Vagina (tissue), 2 donors: Measurements from ENCODE around the gene DPP3. TPM values are rescaled to one million over a fixed set of nuclear protein-coding genes. Genes with fewer than 3 reads are reported as not detected.

Experiments used
- DNase-seq, 2 donors: peaks; one replicate each; pipeline ENCODE4 v3.0.0-alpha.2; 2017; ENCODE audit errors: extremely low spot score in 2 of 2
- H3K27ac ChIP-seq: fragments of 200-600 bp; sonication (generic); one replicate; pipeline ENCODE4 v1.5.1; 2019
- H3K27me3 ChIP-seq: fragments of 200-600 bp; sonication (generic); one replicate; pipeline ENCODE4 v1.5.1; 2019
- H3K36me3 ChIP-seq, 2 donors: fragments of 200-600 bp; sonication (generic); one replicate each; pipeline ENCODE4 v1.5.1; 2017 to 2019
- H3K4me1 ChIP-seq: fragments of 200-600 bp; sonication (generic); one replicate; pipeline ENCODE4 v1.5.1; 2019
- H3K4me3 ChIP-seq, 2 donors: fragments of 200-600 bp; sonication (generic); 1 replicate in 1 of 2; 2 replicates in 1 of 2; pipeline ENCODE4 v1.5.1; 2016 to 2019
- H3K9me3 ChIP-seq: fragments of 200-600 bp; sonication (generic); one replicate; pipeline ENCODE4 v1.5.1; 2019
- POLR2A ChIP-seq, 2 donors: fragments of 450-650 bp; IDR thresholded peaks; one replicate each; pipeline ENCODE4 v1.6.1; 2017; ENCODE audit warnings: antibody characterized with exemption in 2 of 2, mild to moderate bottlenecking in 2 of 2, moderate library complexity in 2 of 2
- POLR2AphosphoS5 ChIP-seq, 2 donors: sonication (generic); formaldehyde crosslinking; IDR thresholded peaks; one replicate each; pipeline ENCODE4 v1.9.0; 2017; ENCODE audit warnings: antibody characterized with exemption in 2 of 2, mild to moderate bottlenecking in 2 of 2, low read depth in 1 of 2; ENCODE audit not compliant: insufficient read depth in 1 of 2
- intact Hi-C: fragments of 100-400 bp; cut with DNase I; formaldehyde crosslinking; loops from one replicate; pipeline ENCODE4 v1.15.1; 2023
- total RNA-seq: library from RNA; depleted of rRNA; stranded (reverse); fragments of >200 nt; gene quantifications from one replicate; pipeline ENCODE4 v1.2.3, GENCODE V29; 2016
- TF ChIP-seq, protein P1 (sequence below), 3 experiments: fragments of 450-650 bp in 2 of 3; fragments of 200-600 bp in 1 of 3; sonication (generic) in 1 of 3; IDR thresholded peaks; one replicate each; pipeline ENCODE4 v1.5.1; 2017 to 2019; ENCODE audit warnings: antibody characterized with exemption in 3 of 3, mild to moderate bottlenecking in 2 of 3, moderate library complexity in 2 of 3

DPP3 gene
- total RNA-seq, 1 donor from 2014 or later, result 10.8 TPM

- no peak for DNase-seq
- no peaks in the 10 kb centered on the region for H3K9me3 ChIP-seq
- no peaks in the 10 kb centered on the region for H3K27me3 ChIP-seq
- intact Hi-C loops, result no loop called here
- no peaks in the 10 kb centered on the region for H3K4me1 ChIP-seq
- H3K4me3 ChIP-seq, result no peak overlapping the region
- peaks cover 0 to 31% of the 10 kb centered on the region in 2 donors for H3K36me3 ChIP-seq
- TF ChIP-seq, protein P1, sequence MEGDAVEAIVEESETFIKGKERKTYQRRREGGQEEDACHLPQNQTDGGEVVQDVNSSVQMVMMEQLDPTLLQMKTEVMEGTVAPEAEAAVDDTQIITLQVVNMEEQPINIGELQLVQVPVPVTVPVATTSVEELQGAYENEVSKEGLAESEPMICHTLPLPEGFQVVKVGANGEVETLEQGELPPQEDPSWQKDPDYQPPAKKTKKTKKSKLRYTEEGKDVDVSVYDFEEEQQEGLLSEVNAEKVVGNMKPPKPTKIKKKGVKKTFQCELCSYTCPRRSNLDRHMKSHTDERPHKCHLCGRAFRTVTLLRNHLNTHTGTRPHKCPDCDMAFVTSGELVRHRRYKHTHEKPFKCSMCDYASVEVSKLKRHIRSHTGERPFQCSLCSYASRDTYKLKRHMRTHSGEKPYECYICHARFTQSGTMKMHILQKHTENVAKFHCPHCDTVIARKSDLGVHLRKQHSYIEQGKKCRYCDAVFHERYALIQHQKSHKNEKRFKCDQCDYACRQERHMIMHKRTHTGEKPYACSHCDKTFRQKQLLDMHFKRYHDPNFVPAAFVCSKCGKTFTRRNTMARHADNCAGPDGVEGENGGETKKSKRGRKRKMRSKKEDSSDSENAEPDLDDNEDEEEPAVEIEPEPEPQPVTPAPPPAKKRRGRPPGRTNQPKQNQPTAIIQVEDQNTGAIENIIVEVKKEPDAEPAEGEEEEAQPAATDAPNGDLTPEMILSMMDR (IDR thresholded peaks at IDR 0.05), result no peak
- TF ChIP-seq POLR2AphosphoS5 (IDR thresholded peaks at IDR 0.05; ENCODE audit: insufficient read depth in 1 of 2, low read depth in 1 of 2) (no peak), POLR2A (IDR thresholded peaks at IDR 0.05) (no peak)
- H3K27ac ChIP-seq, result no peak overlapping the region
These were observed 14.2 kb downstream of the DPP3 start for GRCh38 chr11:66494458-66494857.

DNA sequence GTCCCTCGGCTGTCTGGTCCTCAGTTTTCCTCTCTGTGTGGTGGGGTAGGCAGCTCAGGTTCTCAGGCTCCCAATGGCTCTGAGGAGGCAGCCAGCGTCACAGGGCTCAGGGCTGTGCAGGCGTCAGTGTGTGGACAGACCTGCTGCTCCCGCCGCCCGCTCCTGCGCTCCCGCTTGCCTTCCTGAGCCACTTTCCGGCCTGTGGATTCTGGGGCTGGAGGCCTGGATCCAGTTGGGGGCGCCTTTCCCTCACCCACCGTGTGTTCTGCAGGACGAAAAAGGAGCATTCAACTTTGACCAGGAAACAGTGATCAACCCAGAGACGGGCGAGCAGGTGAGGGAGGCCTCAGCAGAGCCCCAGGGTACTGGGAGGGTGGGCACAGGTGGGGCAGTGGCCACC is 14.7 kb downstream of the DPP3 start:
- TF ChIP-seq, protein P1 (IDR thresholded peaks at IDR 0.05), result no peak
- no peak overlapping the region for H3K4me3 ChIP-seq
- intact Hi-C loops, result no loop called here
- H3K36me3 ChIP-seq, result peaks cover 0 to 34% of the 10 kb centered on the region in 2 donors
- no peak overlapping the region for H3K27ac ChIP-seq
- no peaks in the 10 kb centered on the region for H3K27me3 ChIP-seq
- DNase-seq, result no peak
- no peaks in the 10 kb centered on the region for H3K4me1 ChIP-seq
- H3K9me3 ChIP-seq, result no peaks in the 10 kb centered on the region

DNA sequence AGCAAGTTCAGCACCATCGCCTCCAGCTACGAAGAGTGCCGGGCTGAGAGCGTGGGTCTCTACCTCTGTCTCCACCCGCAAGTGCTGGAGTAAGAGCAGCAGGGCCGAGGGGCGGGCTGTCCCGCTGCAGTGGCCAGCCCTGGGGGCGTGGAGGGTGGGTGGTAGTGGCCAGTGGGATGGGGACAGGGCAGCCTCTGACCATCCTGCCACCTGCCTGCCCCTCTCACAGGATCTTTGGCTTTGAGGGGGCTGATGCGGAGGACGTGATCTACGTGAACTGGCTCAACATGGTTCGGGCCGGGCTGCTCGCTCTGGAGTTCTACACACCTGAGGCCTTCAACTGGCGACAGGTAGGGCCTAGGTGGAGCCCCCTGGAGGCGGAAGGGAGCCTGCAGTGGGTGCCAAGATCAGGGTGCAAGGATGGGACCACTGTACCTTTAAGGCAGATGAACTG is 15.2 kb downstream of the DPP3 start:
- intact Hi-C loops, result no loop called here
- Histone ChIP-seq H3K4me3 (no peak overlapping the region), H3K36me3 (peaks cover 0 to 34% of the 10 kb centered on the region in 2 donors), H3K4me1 (no peaks in the 10 kb centered on the region), H3K27me3 (no peaks in the 10 kb centered on the region), H3K27ac (no peak overlapping the region), H3K9me3 (no peaks in the 10 kb centered on the region)
- no peak for DNase-seq
- no peak for TF ChIP-seq POLR2A (IDR thresholded peaks at IDR 0.05)
- TF ChIP-seq, protein P1 (IDR thresholded peaks at IDR 0.05), result no peak
- no peak for TF ChIP-seq POLR2AphosphoS5 (IDR thresholded peaks at IDR 0.05; ENCODE audit: insufficient read depth in 1 of 2, low read depth in 1 of 2)

- Histone ChIP-seq H3K36me3 (peaks cover 0 to 34% of the 10 kb centered on the region in 2 donors), H3K9me3 (no peaks in the 10 kb centered on the region), H3K27me3 (no peaks in the 10 kb centered on the region), H3K27ac (no peak overlapping the region), H3K4me3 (no peak overlapping the region), H3K4me1 (no peaks in the 10 kb centered on the region)
- no peak for TF ChIP-seq POLR2A (IDR thresholded peaks at IDR 0.05)
- TF ChIP-seq POLR2AphosphoS5 (IDR thresholded peaks at IDR 0.05; ENCODE audit: insufficient read depth in 1 of 2, low read depth in 1 of 2), result no peak
- DNase-seq, result no peak
- intact Hi-C loops, result no loop called here
These were observed 17.0 kb downstream of the DPP3 start for GRCh38 chr11:66497206-66497605.

DNA sequence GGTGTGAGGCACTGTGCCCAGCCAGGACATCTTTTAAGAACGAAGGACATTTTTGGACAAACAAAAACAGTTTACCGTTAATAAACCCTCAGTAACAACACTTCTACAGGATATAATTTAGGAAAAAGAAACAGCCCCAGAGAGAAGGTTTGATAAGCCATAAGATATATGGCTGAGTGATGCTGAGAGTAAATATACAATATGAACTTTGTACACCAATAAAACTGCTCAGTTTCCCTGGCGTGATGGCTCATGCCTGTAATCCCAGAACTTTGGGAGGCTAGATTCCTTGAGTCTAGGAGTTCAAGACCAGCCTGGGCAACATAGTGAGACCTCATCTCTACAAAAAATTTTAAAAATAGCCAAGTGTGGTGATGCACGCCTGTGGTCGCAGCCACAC is 18.3 kb downstream of the DPP3 start:
- Histone ChIP-seq H3K4me1 (no peaks in the 10 kb centered on the region), H3K27me3 (no peaks in the 10 kb centered on the region), H3K9me3 (no peaks in the 10 kb centered on the region), H3K4me3 (no peak overlapping the region), H3K36me3 (peaks cover 0 to 25% of the 10 kb centered on the region in 2 donors), H3K27ac (no peak overlapping the region)
- no peak for DNase-seq
- intact Hi-C loops, result no loop called here
- TF ChIP-seq POLR2A (IDR thresholded peaks at IDR 0.05), result no peak
- no peak for TF ChIP-seq POLR2AphosphoS5 (IDR thresholded peaks at IDR 0.05; ENCODE audit: insufficient read depth in 1 of 2, low read depth in 1 of 2)
- TF ChIP-seq, protein P1 (IDR thresholded peaks at IDR 0.05), result no peak
